Kidney (tissue), 14 donors: ENCODE results near the gene GRAP. TPM values are rescaled to one million over a fixed set of nuclear protein-coding genes. Genes with fewer than 3 reads are reported as not detected.

Experiments used
- DNase-seq, 5 donors: peaks; one replicate each; pipeline ENCODE4 v3.0.0-alpha.2; 2013 to 2020
- FAIRE-seq: peaks from 2 replicates; lab custom pipeline; 2012; peaks lifted over from hg19 to GRCh38; lab: Jason Lieb, UNC
- H3K27ac ChIP-seq, 2 donors: one replicate each; pipeline ENCODE4 v1.7.0; 2013; ENCODE audit warnings: low read depth in 2 of 2, low read length in 2 of 2, inconsistent platforms in 1 of 2
- H3K27me3 ChIP-seq: one replicate; pipeline ENCODE4 v1.7.1; 2013; ENCODE audit warnings: low read length, inconsistent platforms; ENCODE audit not compliant: control insufficient read depth, insufficient read depth
- H3K36me3 ChIP-seq, 3 donors: one replicate each; pipeline versions ENCODE4 v1.7.0 to v1.7.1; 2013; ENCODE audit warnings: low read length in 3 of 3, control low read depth in 1 of 3, inconsistent platforms in 1 of 3; ENCODE audit not compliant: insufficient read depth in 3 of 3, control insufficient read depth in 2 of 3
- H3K4me1 ChIP-seq, 3 donors: one replicate each; pipeline versions ENCODE4 v1.7.0 to v1.7.1; 2013; ENCODE audit warnings: low read length in 3 of 3, inconsistent platforms in 1 of 3, low read depth in 1 of 3; ENCODE audit not compliant: control insufficient read depth in 2 of 3, insufficient read depth in 2 of 3
- H3K4me3 ChIP-seq, 3 donors: one replicate each; pipeline versions ENCODE4 v1.7.0 to v1.8.1; 2013; ENCODE audit warnings: low read length in 3 of 3, control low read depth in 1 of 3, inconsistent platforms in 1 of 3
- H3K9ac ChIP-seq, 3 donors: one replicate each; pipeline versions ENCODE4 v1.7.0 to v1.7.1; 2013; ENCODE audit warnings: low read length in 3 of 3, control low read depth in 1 of 3, inconsistent platforms in 1 of 3
- H3K9me3 ChIP-seq, 3 donors: one replicate each; pipeline versions ENCODE4 v1.7.0 to v1.7.1; 2013; ENCODE audit warnings: low read length in 3 of 3, control low read depth in 1 of 3, inconsistent platforms in 1 of 3; ENCODE audit not compliant: control insufficient read depth in 2 of 3, insufficient read depth in 1 of 3
- CTCF ChIP-seq: IDR thresholded peaks from 3 replicates; pipeline ENCODE4 v1.5.1; 2012; ENCODE audit warnings: mild to moderate bottlenecking, moderate library complexity, borderline replicate concordance; ENCODE audit not compliant: insufficient read depth; ENCODE audit errors: extremely low read depth
- intact Hi-C: fragments of 100-400 bp; cut with DNase I; formaldehyde crosslinking; loops from one replicate; pipeline ENCODE4 v1.11.1; 2022
- polyA plus RNA-seq: library from polyadenylated mRNA; stranded (reverse); fragments of 350-450 nt; fragmentation: Illumina TruSeq; extraction: RNeasy Lipid Tissue Mini Kit (QIAGEN cat#74804); gene quantifications from one replicate; pipeline ENCODE4 v1.2.3, GENCODE V29; 2014; ENCODE audit warnings: low read depth, low replicate concordance; ENCODE audit not compliant: insufficient read depth
- total RNA-seq: library from RNA; stranded (reverse); fragmentation: NEBNext Ultra II Directional; extraction: Animal tissue kit (Norgen Biotek cat#: 25700); gene quantifications from one replicate; pipeline ENCODE4 v1.2.1, GENCODE V29; 2021
- donor health status: control.
- donor health status: control.
- donor health status: control.
- donor health status: control.
- donor health status: control.
- donor health status: DM: yes; HTN: yes; CAD: no.
- donor health status: Normal renal cell carcinoma (clear cell type).

The GRAP gene
- total and polyA plus RNA-seq, 2 donors from 2014 or later: 7.0 to 8.4 TPM

- Histone ChIP-seq H3K9ac (no peak overlapping the region), H3K4me1 (peaks cover 0 to 11% (median 6%) of the 10 kb centered on the region in 3 donors), H3K27me3 (no peaks in the 10 kb centered on the region), H3K36me3 (peaks cover 0 to 2% (median 0%) of the 10 kb centered on the region in 3 donors), H3K27ac (no peak overlapping the region), H3K4me3 (no peak overlapping the region), H3K9me3 (no peaks in the 10 kb centered on the region)
- DNase-seq (no peak), FAIRE-seq (no peak)
- intact Hi-C loops: no loop called here
- TF ChIP-seq CTCF: no peak
Observed at GRCh38 chr17:18976201-18976600, 70.6 kb downstream of the GRAP start.

- Histone ChIP-seq H3K27me3 (no peaks in the 10 kb centered on the region), H3K4me3 (no peak overlapping the region), H3K36me3 (peaks cover 0 to 4% (median 2%) of the 10 kb centered on the region in 3 donors), H3K4me1 (peaks cover 0 to 11% (median 6%) of the 10 kb centered on the region in 3 donors), H3K9ac (no peak overlapping the region), H3K9me3 (no peaks in the 10 kb centered on the region), H3K27ac (no peak overlapping the region)
- intact Hi-C loops: no loop called here
- no peak for DNase-seq
- no peak for FAIRE-seq
- no peak for TF ChIP-seq CTCF
Observed at GRCh38 chr17:18975597-18975996, 71.2 kb downstream of the GRAP start.

- Histone ChIP-seq H3K9ac (no peak overlapping the region), H3K27ac (no peak overlapping the region), H3K9me3 (no peaks in the 10 kb centered on the region), H3K4me3 (no peak overlapping the region), H3K36me3 (peaks cover 0 to 4% (median 2%) of the 10 kb centered on the region in 3 donors), H3K4me1 (peaks cover 0 to 8% (median 2%) of the 10 kb centered on the region in 3 donors), H3K27me3 (no peaks in the 10 kb centered on the region)
- FAIRE-seq: no peak
- TF ChIP-seq CTCF: no peak
- no peak for DNase-seq
- intact Hi-C loops: no loop called here
Observed at GRCh38 chr17:18974407-18975149, 72.2 kb downstream of the GRAP start.
